GM08714 (cell line): ENCODE results near the gene EXOC4.

ENCODE experiments used
- H3K4me3 ChIP-seq: fragments of 200-500 bp; sonication (Bioruptor generic); 2 replicates; pipeline ENCODE4 v1.5.1; 2014; ENCODE audit warnings: mild to moderate bottlenecking, low read length, inconsistent platforms
- ZNF274 ChIP-seq: IDR thresholded peaks from 2 replicates; pipeline ENCODE4 v1.6.1; 2012; ENCODE audit warnings: mild to moderate bottlenecking, low read depth, low read length

The EXOC4 gene

GRCh38 chr7:133510326-133511055, 257.6 kb downstream of the EXOC4 start:
- TF ChIP-seq ZNF274 = no peak
- H3K4me3 ChIP-seq = no peak overlapping the region

GRCh38 chr7:133511252-133511651, 258.4 kb downstream of the EXOC4 start:
- H3K4me3 ChIP-seq = no peak overlapping the region
- no peak for TF ChIP-seq ZNF274

- no peak for TF ChIP-seq ZNF274
- H3K4me3 ChIP-seq = no peak overlapping the region
These were observed 258.8 kb downstream of the EXOC4 start for GRCh38 chr7:133511708-133512107.

GRCh38 chr7:133512560-133512959, 259.7 kb downstream of the EXOC4 start:
- H3K4me3 ChIP-seq = no peak overlapping the region
- no peak for TF ChIP-seq ZNF274

- TF ChIP-seq ZNF274 = no peak
- H3K4me3 ChIP-seq = no peak overlapping the region
These were observed 260.7 kb downstream of the EXOC4 start for GRCh38 chr7:133513608-133514007.

- no peak overlapping the region for H3K4me3 ChIP-seq
- TF ChIP-seq ZNF274 = no peak
These were observed 261.7 kb downstream of the EXOC4 start for GRCh38 chr7:133514551-133514950.

- no peak for TF ChIP-seq ZNF274
- H3K4me3 ChIP-seq = no peak overlapping the region
These were observed 264.9 kb downstream of the EXOC4 start for GRCh38 chr7:133517766-133518165.

GRCh38 chr7:133518718-133519117, 265.8 kb downstream of the EXOC4 start:
- TF ChIP-seq ZNF274 = no peak
- H3K4me3 ChIP-seq = no peak overlapping the region

GRCh38 chr7:133520248-133520647, 267.4 kb downstream of the EXOC4 start:
- H3K4me3 ChIP-seq = no peak overlapping the region
- TF ChIP-seq ZNF274 = no peak

- no peak overlapping the region for H3K4me3 ChIP-seq
- no peak for TF ChIP-seq ZNF274
These were observed 269.6 kb downstream of the EXOC4 start for GRCh38 chr7:133522501-133522900.

- TF ChIP-seq ZNF274 = no peak
These were observed 275.9 kb downstream of the EXOC4 start for GRCh38 chr7:133528796-133529195.

GRCh38 chr7:133529861-133530260, 277.0 kb downstream of the EXOC4 start:
- H3K4me3 ChIP-seq = no peak overlapping the region
- no peak for TF ChIP-seq ZNF274

More at GRCh38 chr7:133528796-133529195, 275.9 kb downstream of the EXOC4 start:
- no peak overlapping the region for H3K4me3 ChIP-seq

GRCh38 chr7:133530682-133531081, 277.8 kb downstream of the EXOC4 start:
- TF ChIP-seq ZNF274 = no peak
- H3K4me3 ChIP-seq = no peak overlapping the region

- no peak for TF ChIP-seq ZNF274
- no peak overlapping the region for H3K4me3 ChIP-seq
These were observed 281.9 kb downstream of the EXOC4 start for GRCh38 chr7:133534816-133535215.

- no peak overlapping the region for H3K4me3 ChIP-seq
- no peak for TF ChIP-seq ZNF274
These were observed 282.4 kb downstream of the EXOC4 start for GRCh38 chr7:133535308-133535707.

GRCh38 chr7:133536450-133536849, 283.6 kb downstream of the EXOC4 start:
- TF ChIP-seq ZNF274 = no peak
- H3K4me3 ChIP-seq = no peak overlapping the region
